SK-N-MC (cell line): Measurements from ENCODE around the gene NF2.
"Not testable (repeated sequence)": the region's sequence is repeated elsewhere in the genome, so short reads cannot be mapped to it uniquely, and the experiment has no call there.

ENCODE experiments used
- EZH2 ChIP-seq: fragments of 200-600 bp; sonication (generic); IDR thresholded peaks from one replicate; pipeline ENCODE4 v1.6.1; 2017; ENCODE audit warnings: antibody characterized with exemption
- FOXP2 ChIP-seq: optimal IDR thresholded peaks from 2 replicates; pipeline ENCODE3; 2011; ENCODE audit warnings: mild to moderate bottlenecking, moderate library complexity; ENCODE audit not compliant: insufficient read depth; ENCODE audit errors: extremely low read length, control extremely low read depth
- POLR2AphosphoS5 ChIP-seq: IDR thresholded peaks from 2 replicates; pipeline ENCODE4 v1.6.1; 2012; ENCODE audit warnings: mild to moderate bottlenecking, low read depth, low read length, borderline replicate concordance

- TF ChIP-seq POLR2AphosphoS5, FOXP2, EZH2: not testable (repeated sequence)
These were observed 5.4 kb upstream of the NF2 start for GRCh38 chr22:29597871-29598683.
